ENCODE results near the gene BAZ2B.

DNA sequence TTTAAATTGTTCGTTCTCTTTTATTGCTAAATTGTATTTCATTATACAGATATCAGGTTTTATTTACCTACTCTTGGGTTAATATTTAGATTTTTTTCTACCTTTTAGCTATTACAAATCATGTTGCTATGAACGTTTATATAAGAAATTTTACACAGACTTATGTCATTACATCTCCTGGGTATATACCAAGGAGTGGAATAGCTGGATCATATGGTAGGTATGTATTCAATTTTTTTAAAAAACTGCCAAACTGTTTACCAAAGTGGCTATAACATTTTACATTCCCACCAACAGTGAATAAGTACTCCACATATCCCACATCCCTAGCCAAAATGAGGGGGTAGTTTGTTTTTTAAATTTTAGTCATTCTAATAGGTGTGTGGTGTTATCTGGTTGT lies 32.3 kb upstream of the BAZ2B start:
- TF ChIP-seq, protein P1, sequence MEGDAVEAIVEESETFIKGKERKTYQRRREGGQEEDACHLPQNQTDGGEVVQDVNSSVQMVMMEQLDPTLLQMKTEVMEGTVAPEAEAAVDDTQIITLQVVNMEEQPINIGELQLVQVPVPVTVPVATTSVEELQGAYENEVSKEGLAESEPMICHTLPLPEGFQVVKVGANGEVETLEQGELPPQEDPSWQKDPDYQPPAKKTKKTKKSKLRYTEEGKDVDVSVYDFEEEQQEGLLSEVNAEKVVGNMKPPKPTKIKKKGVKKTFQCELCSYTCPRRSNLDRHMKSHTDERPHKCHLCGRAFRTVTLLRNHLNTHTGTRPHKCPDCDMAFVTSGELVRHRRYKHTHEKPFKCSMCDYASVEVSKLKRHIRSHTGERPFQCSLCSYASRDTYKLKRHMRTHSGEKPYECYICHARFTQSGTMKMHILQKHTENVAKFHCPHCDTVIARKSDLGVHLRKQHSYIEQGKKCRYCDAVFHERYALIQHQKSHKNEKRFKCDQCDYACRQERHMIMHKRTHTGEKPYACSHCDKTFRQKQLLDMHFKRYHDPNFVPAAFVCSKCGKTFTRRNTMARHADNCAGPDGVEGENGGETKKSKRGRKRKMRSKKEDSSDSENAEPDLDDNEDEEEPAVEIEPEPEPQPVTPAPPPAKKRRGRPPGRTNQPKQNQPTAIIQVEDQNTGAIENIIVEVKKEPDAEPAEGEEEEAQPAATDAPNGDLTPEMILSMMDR (IDR thresholded peaks at IDR 0.05) = no peak
- no peak for TF ChIP-seq POLR2A (IDR thresholded peaks at IDR 0.05)
